Retinal pigment epithelial cell (primary cell): Measurements from ENCODE around the gene HOXD8.

Experiments
- DNase-seq: peaks from one replicate; pipeline ENCODE4 v3.0.0-alpha.2; 2010; ENCODE audit warnings: low read depth
- H3K4me3 ChIP-seq: 2 replicates; pipeline ENCODE4 v1.5.1; 2011; ENCODE audit warnings: mild to moderate bottlenecking, low read length, control low read depth, moderate library complexity
- CTCF ChIP-seq: conservative IDR thresholded peaks from 2 replicates; pipeline ENCODE4 v1.5.1; 2011; ENCODE audit warnings: low read depth, low read length, control low read depth, inconsistent platforms

The HOXD8 gene

GRCh38 chr2:176096986-176097819 lies 32.3 kb upstream of the HOXD8 start:
- DNase-seq, result no peak
- peak; percentile 85 for TF ChIP-seq CTCF
- H3K4me3 ChIP-seq, result peak overlapping the region; percentile 37

DNA sequence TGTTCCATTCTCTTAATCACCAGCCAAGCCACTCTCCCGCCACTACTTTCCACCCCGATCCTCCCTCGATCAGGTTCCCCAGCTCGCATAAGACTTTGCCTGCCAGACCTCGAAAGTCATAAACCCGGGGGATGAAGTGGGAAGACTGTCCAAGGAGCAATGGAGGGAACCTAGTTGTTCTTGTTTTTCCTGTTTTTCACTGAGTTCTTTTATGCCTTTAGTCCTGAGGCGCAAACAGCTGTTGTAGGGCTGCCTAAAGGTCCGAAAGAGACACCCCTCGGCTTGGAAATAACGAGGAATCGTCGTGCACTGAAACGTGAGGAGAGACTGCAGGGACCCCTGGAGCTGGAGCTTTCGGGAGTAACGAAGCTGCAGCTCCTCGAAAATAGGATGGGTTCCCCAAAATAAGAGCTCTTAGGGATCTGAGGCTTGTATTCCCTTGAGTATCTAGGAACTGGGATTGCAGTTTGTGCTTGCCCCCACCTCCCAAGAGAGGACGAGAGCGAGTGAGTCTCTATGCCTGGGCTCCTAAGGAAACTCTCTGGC lies 31.6 kb upstream of the HOXD8 start:
- no peak overlapping the region for H3K4me3 ChIP-seq
- DNase-seq, result no peak
- TF ChIP-seq CTCF, result no peak

DNA sequence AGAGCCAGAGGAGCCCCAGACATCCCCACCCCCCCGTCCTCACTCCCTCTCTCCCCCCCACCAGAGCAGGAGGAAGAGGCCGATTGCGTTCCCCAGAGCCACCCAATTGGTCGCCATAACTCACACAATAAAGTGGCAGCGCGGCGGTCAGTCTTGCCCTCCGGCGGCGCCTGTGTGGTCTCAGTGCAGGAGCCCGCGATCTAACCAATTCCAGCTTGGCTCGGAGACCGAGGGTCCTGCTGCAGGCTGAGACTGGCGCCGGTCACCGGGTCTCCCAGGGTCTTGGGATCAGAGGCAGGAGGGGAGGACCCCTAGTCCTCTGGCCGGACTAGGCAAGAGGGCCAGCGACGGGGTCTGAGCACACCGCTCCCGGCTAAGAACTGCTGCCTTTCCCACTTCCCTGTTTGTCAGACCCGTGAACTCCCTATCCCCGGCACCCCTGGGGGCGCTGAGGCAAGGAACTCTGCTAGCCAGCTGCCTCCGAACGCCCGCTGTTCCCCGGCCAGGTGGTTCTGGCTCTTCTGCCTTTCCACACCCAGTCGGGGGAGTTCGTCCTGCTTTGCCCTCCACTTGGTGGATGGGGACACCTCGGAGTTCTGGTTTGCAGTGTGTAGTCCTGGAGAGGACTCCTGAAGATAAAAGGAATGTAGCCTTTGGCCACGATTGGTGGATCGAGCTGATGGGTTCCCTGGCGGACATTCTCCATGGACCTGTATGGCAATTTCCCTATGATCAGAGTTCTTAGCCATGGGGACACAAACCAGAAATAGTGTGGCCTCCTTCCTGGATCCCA lies 30.9 kb upstream of the HOXD8 start:
- no peak overlapping the region for H3K4me3 ChIP-seq
- TF ChIP-seq CTCF, result no peak
- DNase-seq, result no peak

DNA sequence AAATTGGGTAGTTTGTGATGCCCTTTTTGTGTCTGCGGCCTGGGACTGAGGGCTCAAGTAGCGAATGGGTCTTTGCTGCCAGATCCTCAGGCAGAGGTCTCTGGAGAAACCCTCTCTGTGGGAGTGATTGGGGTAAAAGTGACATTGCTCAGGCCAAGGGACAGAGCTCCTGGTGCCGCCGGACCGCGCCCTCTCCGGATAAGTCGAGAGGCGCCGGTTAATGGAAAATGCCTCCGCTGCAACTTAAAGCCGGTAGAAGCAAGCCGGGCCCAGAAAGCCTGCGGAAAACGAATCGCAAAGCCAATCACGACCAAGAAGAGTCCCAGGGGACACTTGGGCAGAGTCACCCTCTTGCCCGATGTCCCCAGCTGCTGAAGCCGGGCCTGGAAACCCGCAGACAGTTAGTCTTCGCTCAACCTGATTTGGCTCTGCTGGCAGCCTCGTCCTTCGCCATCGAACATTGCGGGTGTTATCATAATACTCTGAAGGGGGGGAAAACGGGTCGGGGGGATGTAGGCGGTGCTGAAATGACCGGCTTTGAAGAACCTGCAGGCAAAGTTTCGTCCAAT lies 30.3 kb upstream of the HOXD8 start:
- no peak for DNase-seq
- no peak for TF ChIP-seq CTCF
- H3K4me3 ChIP-seq, result no peak overlapping the region

GRCh38 chr2:176099728-176100546 lies 29.6 kb upstream of the HOXD8 start, which contains the start of gene HOXD12:
HOXD12 (plus strand) TSS chr2:176099795; CDS start chr2:176099802, 7 bp downstream.
- DNase-seq, result no peak
- H3K4me3 ChIP-seq, result no peak within 1 kb of the TSS
- TF ChIP-seq CTCF, result no peak

DNA sequence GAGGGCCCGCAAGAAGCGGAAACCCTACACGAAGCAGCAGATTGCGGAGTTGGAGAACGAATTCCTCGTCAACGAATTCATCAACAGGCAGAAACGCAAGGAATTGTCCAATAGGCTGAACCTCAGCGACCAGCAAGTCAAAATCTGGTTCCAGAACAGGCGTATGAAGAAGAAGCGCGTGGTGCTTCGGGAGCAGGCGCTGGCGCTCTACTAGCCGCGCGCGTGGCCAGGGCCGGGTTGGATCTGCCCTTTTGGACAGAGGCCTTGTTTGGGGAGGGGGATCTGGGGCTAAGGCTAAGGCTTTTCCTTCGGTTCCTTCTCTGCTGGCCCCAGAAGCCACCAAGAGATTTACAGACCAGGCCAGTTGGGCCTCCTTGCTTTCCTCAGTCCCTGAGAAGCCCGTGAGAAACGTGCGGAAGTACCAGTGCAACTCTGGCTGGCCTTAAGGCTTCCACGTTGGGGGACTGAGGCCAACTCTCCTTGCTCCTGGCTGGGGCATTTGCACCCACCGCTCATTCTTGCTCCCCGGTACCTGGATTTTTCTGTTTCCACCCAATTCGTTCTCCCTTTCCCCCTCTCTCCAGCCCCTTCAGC lies 28.9 kb upstream of the HOXD8 start:
- DNase-seq, result no peak
- no peak overlapping the region for H3K4me3 ChIP-seq
- TF ChIP-seq CTCF, result no peak
